ENCODE measurements around the gene MAD1L1. TPM values are rescaled to one million over a fixed set of nuclear protein-coding genes. Genes with fewer than 3 reads are reported as not detected.
"Not testable (repeated sequence)": the region's sequence is repeated elsewhere in the genome, so short reads cannot be mapped to it uniquely, and the experiment has no call there.

The MAD1L1 gene
- total RNA-seq, 2 donors from 2014 or later: 59.1 to 61.4 TPM

GRCh38 chr7:2062648-2063047, 170.1 kb downstream of the MAD1L1 start:
- Mint-ChIP-seq H3K36me3 (ENCODE audit: low read depth) (peaks cover 39% of the 10 kb centered on the region), H3K9me3 (peaks cover 15% of the 10 kb centered on the region), H3K4me1 (no peaks in the 10 kb centered on the region), H3K27me3 (ENCODE audit: insufficient read depth) (no peaks in the 10 kb centered on the region), H3K27ac (no peak overlapping the region), H3K4me3 (no peak overlapping the region)
- TF ChIP-seq, protein P1, sequence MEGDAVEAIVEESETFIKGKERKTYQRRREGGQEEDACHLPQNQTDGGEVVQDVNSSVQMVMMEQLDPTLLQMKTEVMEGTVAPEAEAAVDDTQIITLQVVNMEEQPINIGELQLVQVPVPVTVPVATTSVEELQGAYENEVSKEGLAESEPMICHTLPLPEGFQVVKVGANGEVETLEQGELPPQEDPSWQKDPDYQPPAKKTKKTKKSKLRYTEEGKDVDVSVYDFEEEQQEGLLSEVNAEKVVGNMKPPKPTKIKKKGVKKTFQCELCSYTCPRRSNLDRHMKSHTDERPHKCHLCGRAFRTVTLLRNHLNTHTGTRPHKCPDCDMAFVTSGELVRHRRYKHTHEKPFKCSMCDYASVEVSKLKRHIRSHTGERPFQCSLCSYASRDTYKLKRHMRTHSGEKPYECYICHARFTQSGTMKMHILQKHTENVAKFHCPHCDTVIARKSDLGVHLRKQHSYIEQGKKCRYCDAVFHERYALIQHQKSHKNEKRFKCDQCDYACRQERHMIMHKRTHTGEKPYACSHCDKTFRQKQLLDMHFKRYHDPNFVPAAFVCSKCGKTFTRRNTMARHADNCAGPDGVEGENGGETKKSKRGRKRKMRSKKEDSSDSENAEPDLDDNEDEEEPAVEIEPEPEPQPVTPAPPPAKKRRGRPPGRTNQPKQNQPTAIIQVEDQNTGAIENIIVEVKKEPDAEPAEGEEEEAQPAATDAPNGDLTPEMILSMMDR (conservative IDR thresholded peaks at IDR 0.05): no peak
- H3K9ac ChIP-seq (ENCODE audit: extremely low read depth, low read length, poor library complexity, severe bottlenecking): no peak overlapping the region
- no peak overlapping the region for H3K4me3 ChIP-seq (ENCODE audit: low read length)
- DNase-seq: no peak
- no peaks in the 10 kb centered on the region for H3K27me3 ChIP-seq (ENCODE audit: control insufficient read depth, insufficient read depth, low read length, poor library complexity, severe bottlenecking)
- H3K36me3 ChIP-seq (ENCODE audit: control insufficient read depth, insufficient read depth, low read length): peaks cover 11% of the 10 kb centered on the region
- no peak overlapping the region for H3K27ac ChIP-seq (ENCODE audit: low read depth, low read length)
- no peaks in the 10 kb centered on the region for H3K4me1 ChIP-seq (ENCODE audit: control insufficient read depth, insufficient read depth, low read length)
- peaks cover 16% of the 10 kb centered on the region for H3K9me3 ChIP-seq (ENCODE audit: control insufficient read depth, low read length)
- WGBS, 2 experiments (ENCODE audit: insufficient coverage in 1 of 2, insufficient read length in 1 of 2): 96 to 99% methylated on average over 9 to 11 of the region's 11 CpGs

- Mint-ChIP-seq H3K9me3 (peaks cover 15% of the 10 kb centered on the region), H3K36me3 (ENCODE audit: low read depth) (peaks cover 38% of the 10 kb centered on the region), H3K4me1 (no peaks in the 10 kb centered on the region), H3K4me3 (no peak overlapping the region), H3K27me3 (ENCODE audit: insufficient read depth) (no peaks in the 10 kb centered on the region), H3K27ac (no peak overlapping the region)
- Histone ChIP-seq H3K4me1 (ENCODE audit: control insufficient read depth, insufficient read depth, low read length) (no peaks in the 10 kb centered on the region), H3K9ac (ENCODE audit: extremely low read depth, low read length, poor library complexity, severe bottlenecking) (no peak overlapping the region), H3K36me3 (ENCODE audit: control insufficient read depth, insufficient read depth, low read length) (peaks cover 11% of the 10 kb centered on the region), H3K4me3 (ENCODE audit: low read length) (no peak overlapping the region), H3K9me3 (ENCODE audit: control insufficient read depth, low read length) (peaks cover 16% of the 10 kb centered on the region), H3K27me3 (ENCODE audit: control insufficient read depth, insufficient read depth, low read length, poor library complexity, severe bottlenecking) (no peaks in the 10 kb centered on the region), H3K27ac (ENCODE audit: low read depth, low read length) (no peak overlapping the region)
- DNase-seq: no peak
- WGBS, 2 experiments (ENCODE audit: insufficient coverage in 1 of 2, insufficient read length in 1 of 2): 94 to 96% methylated on average over 10 to 11 of the region's 11 CpGs
- TF ChIP-seq, protein P1 (conservative IDR thresholded peaks at IDR 0.05): no peak
Observed at GRCh38 chr7:2060701-2061100, 172.0 kb downstream of the MAD1L1 start.

DNA sequence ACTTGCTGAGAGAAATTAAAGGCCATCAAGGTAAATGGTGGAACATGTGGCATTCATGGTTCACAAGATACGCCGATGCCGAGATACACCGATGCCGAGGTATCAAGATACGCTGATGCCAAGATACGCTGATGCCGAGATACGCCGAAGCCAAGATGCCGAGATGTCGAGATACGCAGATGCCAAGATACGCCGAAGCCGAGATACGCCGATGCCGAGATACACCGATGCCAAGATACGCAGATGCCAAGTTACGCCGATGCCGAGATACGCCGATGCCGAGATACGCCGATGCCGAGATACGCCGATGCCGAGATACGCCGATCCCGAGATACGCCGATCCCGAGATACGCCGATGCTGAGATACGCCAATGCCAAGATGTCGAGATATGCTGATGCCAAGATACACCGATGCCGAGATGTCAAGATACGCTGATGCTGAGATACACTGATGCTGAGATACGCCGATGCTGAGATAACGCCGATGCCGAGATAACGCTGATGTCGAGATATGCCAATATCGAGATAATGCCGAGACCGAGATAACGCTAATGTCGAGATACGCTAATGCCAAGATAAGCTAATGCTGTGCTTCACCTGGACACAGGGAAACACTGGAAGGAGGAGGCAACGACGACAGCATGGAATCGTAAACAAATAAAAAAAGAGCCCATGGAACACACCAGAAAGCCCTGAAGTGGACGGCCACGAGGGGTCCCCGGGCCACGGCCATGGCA, 172.6 kb downstream of the MAD1L1 start:
- H3K4me1 Mint-ChIP-seq: no peaks in the 10 kb centered on the region

DNA sequence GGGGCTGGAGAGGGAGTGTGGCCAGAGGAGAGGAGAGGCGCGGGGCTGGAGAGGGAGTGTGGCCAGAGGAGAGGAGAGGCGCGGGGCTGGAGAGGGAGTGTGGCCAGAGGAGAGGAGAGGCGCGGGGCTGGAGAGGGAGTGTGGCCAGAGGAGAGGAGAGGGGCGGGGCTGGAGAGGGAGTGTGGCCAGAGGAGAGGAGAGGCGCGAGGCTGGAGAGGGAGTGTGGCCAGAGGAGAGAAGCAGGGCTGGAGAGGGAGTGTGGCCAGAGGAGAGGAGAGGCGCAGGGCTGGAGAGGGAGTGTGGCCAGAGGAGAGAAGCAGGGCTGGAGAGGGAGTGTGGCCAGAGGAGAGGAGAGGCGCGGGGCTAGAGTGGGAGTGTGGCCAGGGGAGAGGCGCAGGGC, 174.5 kb downstream of the MAD1L1 start:
- WGBS, 2 experiments (ENCODE audit: insufficient coverage in 1 of 2, insufficient read length in 1 of 2): 70 to 86% methylated on average over 2 to 9 of the region's 13 CpGs
- peaks cover 31% of the 10 kb centered on the region for H3K36me3 Mint-ChIP-seq (ENCODE audit: low read depth)
- H3K27ac Mint-ChIP-seq: not testable (repeated sequence)

More for the DNA sequence above, 172.6 kb downstream of the MAD1L1 start:
- TF ChIP-seq, protein P1 (conservative IDR thresholded peaks at IDR 0.05): no peak
- 92 to 95% methylated on average over 66 of the region's 66 CpGs for WGBS, 2 experiments (ENCODE audit: insufficient coverage in 1 of 2, insufficient read length in 1 of 2)
- Histone ChIP-seq H3K4me1 (ENCODE audit: control insufficient read depth, insufficient read depth, low read length) (no peaks in the 10 kb centered on the region), H3K9me3 (ENCODE audit: control insufficient read depth, low read length) (peaks cover 16% of the 10 kb centered on the region), H3K4me3 (ENCODE audit: low read length) (no peak overlapping the region), H3K27me3 (ENCODE audit: control insufficient read depth, insufficient read depth, low read length, poor library complexity, severe bottlenecking) (no peaks in the 10 kb centered on the region), H3K27ac (ENCODE audit: low read depth, low read length) (no peak overlapping the region), H3K36me3 (ENCODE audit: control insufficient read depth, insufficient read depth, low read length) (peaks cover 11% of the 10 kb centered on the region), H3K9ac (ENCODE audit: extremely low read depth, low read length, poor library complexity, severe bottlenecking) (no peak overlapping the region)
- Mint-ChIP-seq H3K27ac (no peak overlapping the region), H3K4me3 (no peak overlapping the region), H3K27me3 (ENCODE audit: insufficient read depth) (no peaks in the 10 kb centered on the region), H3K36me3 (ENCODE audit: low read depth) (peaks cover 38% of the 10 kb centered on the region), H3K9me3 (peaks cover 15% of the 10 kb centered on the region)
- no peak for DNase-seq

More for the DNA sequence above, 174.5 kb downstream of the MAD1L1 start:
- not testable (repeated sequence) for H3K9ac ChIP-seq (ENCODE audit: extremely low read depth, low read length, poor library complexity, severe bottlenecking); H3K4me3 ChIP-seq (ENCODE audit: low read length); H3K4me1 Mint-ChIP-seq; H3K27me3 ChIP-seq (ENCODE audit: control insufficient read depth, insufficient read depth, low read length, poor library complexity, severe bottlenecking); H3K27ac ChIP-seq (ENCODE audit: low read depth, low read length); H3K4me3 Mint-ChIP-seq; H3K4me1 ChIP-seq (ENCODE audit: control insufficient read depth, insufficient read depth, low read length); H3K27me3 Mint-ChIP-seq (ENCODE audit: insufficient read depth); DNase-seq
- H3K9me3 ChIP-seq (ENCODE audit: control insufficient read depth, low read length): peaks cover 16% of the 10 kb centered on the region
- H3K9me3 Mint-ChIP-seq: peaks cover 15% of the 10 kb centered on the region
- peaks cover 14% of the 10 kb centered on the region for H3K36me3 ChIP-seq (ENCODE audit: control insufficient read depth, insufficient read depth, low read length)

Measured in endodermal cell (in vitro differentiated cells).